Sigmoid colon (tissue), 7 donors: ENCODE results near the gene UBE2E1. TPM values are rescaled to one million over a fixed set of nuclear protein-coding genes. Genes with fewer than 3 reads are reported as not detected.

Experiments used
- DNase-seq: peaks from one replicate; pipeline ENCODE4 v3.0.0-alpha.2; 2019
- H3K27ac ChIP-seq, 4 donors: fragments of 200-600 bp; sonication (generic); one replicate each; pipeline ENCODE4 v1.5.1; 2016 to 2019; ENCODE audit warnings: mild to moderate bottlenecking in 1 of 4
- H3K27me3 ChIP-seq, 3 donors: fragments of 200-600 bp; sonication (generic); one replicate each; pipeline ENCODE4 v1.5.1; 2019; ENCODE audit warnings: mild to moderate bottlenecking in 1 of 3
- H3K36me3 ChIP-seq, 4 donors: fragments of 200-600 bp; sonication (generic); one replicate each; pipeline ENCODE4 v1.5.1; 2016 to 2019
- H3K4me1 ChIP-seq, 4 donors: fragments of 200-600 bp; sonication (generic); one replicate each; pipeline ENCODE4 v1.5.1; 2017 to 2019
- H3K4me3 ChIP-seq, 4 donors: fragments of 200-600 bp; sonication (generic); one replicate each; pipeline ENCODE4 v1.5.1; 2017 to 2019; ENCODE audit warnings: mild to moderate bottlenecking in 2 of 4, moderate library complexity in 1 of 4
- H3K9me3 ChIP-seq, 4 donors: fragments of 200-600 bp in 3 of 4; sonication (generic) in 3 of 4; one replicate each; pipeline versions ENCODE4 v1.5.1 to v1.6.1; 2013 to 2019
- EP300 ChIP-seq, 4 donors: sonication (generic); formaldehyde crosslinking; IDR thresholded peaks; one replicate each; pipeline ENCODE4 v1.6.1; 2017; ENCODE audit warnings: antibody characterized with exemption in 4 of 4
- POLR2A ChIP-seq, 2 donors: fragments of 450-650 bp; IDR thresholded peaks; one replicate each; pipeline ENCODE4 v1.6.1; 2016; ENCODE audit warnings: antibody characterized with exemption in 2 of 2, mild to moderate bottlenecking in 2 of 2, moderate library complexity in 2 of 2
- POLR2AphosphoS5 ChIP-seq, 4 donors: sonication (generic); formaldehyde crosslinking; IDR thresholded peaks; one replicate each; pipeline ENCODE4 v1.6.1; 2017; ENCODE audit warnings: antibody characterized with exemption in 4 of 4
- WGBS, 2 donors: extraction: QIAGEN DNeasy Blood & Tissue Kit; methylation state at CpG; one replicate each; pipeline ENCODE4 v1.1.7; 2013; 5-methylcytosine and 5-hydroxymethylcytosine counted together
- intact Hi-C: fragments of 100-400 bp; cut with DNase I; formaldehyde crosslinking; loops from one replicate; pipeline ENCODE4 v1.15.1; 2023
- polyA plus RNA-seq, 3 donors: library from polyadenylated mRNA; stranded (reverse); fragments of 200-250 nt; gene quantifications; one replicate each; pipeline ENCODE4 v1.2.3, GENCODE V29; 2013
- total RNA-seq, 4 donors: library from RNA; depleted of rRNA; stranded (reverse); fragments of >200 nt; gene quantifications; one replicate each; pipeline ENCODE4 v1.1.0, GENCODE V29; 2016
- TF ChIP-seq, protein P1 (sequence below), 4 experiments: fragments of 450-650 bp in 3 of 4; fragments of 200-600 bp in 1 of 4; IDR thresholded peaks; one replicate each; pipeline ENCODE4 v1.5.1; 2016 to 2019; ENCODE audit warnings: antibody characterized with exemption in 4 of 4, mild to moderate bottlenecking in 3 of 4, moderate library complexity in 2 of 4
- donor health status: healthy with polysubstance abuse.
- donor health status: Bipolar disorder and iron deficiency.
- donor health status: healthy.

The UBE2E1 gene
- total and polyA plus RNA-seq, 7 donors, result 61.4 to 145 (median 96.4) TPM

DNA sequence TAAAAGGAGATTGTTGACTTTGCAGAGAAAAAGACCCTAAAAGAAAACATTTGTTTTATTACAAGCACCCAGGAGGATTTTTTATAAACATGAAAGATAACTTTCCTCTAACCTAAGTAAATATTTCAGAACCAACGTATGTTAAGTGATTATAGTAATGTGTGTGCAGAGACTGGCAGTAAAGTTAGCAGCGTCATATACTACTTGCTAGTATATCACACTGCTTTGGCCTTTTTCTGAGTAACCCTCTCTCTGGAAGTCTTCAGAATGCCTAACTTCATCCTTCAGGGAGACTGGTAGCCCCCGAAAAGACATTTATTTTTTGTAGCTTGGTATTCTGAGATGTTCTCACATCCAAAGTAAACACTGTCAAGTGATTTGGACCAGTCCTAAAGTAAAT lies 17.9 kb downstream of the UBE2E1 start:
- no peaks in the 10 kb centered on the region for H3K36me3 ChIP-seq
- no peak for TF ChIP-seq POLR2AphosphoS5 (IDR thresholded peaks at IDR 0.05)
- no peak for TF ChIP-seq EP300 (IDR thresholded peaks at IDR 0.05)
- TF ChIP-seq, protein P1, sequence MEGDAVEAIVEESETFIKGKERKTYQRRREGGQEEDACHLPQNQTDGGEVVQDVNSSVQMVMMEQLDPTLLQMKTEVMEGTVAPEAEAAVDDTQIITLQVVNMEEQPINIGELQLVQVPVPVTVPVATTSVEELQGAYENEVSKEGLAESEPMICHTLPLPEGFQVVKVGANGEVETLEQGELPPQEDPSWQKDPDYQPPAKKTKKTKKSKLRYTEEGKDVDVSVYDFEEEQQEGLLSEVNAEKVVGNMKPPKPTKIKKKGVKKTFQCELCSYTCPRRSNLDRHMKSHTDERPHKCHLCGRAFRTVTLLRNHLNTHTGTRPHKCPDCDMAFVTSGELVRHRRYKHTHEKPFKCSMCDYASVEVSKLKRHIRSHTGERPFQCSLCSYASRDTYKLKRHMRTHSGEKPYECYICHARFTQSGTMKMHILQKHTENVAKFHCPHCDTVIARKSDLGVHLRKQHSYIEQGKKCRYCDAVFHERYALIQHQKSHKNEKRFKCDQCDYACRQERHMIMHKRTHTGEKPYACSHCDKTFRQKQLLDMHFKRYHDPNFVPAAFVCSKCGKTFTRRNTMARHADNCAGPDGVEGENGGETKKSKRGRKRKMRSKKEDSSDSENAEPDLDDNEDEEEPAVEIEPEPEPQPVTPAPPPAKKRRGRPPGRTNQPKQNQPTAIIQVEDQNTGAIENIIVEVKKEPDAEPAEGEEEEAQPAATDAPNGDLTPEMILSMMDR (IDR thresholded peaks at IDR 0.05), result no peak
- TF ChIP-seq POLR2A (IDR thresholded peaks at IDR 0.05), result no peak
- intact Hi-C loops, result no loop called here
- H3K4me3 ChIP-seq, result no peak overlapping the region
- no peak overlapping the region for H3K27ac ChIP-seq
- DNase-seq, result no peak
- H3K27me3 ChIP-seq, result no peaks in the 10 kb centered on the region
- no peaks in the 10 kb centered on the region for H3K9me3 ChIP-seq
- peaks cover 0 to 76% (median 57%) of the 10 kb centered on the region in 4 donors for H3K4me1 ChIP-seq
- WGBS, 2 donors, result 37 to 75% methylated on average over 3 of the region's 3 CpGs

DNA sequence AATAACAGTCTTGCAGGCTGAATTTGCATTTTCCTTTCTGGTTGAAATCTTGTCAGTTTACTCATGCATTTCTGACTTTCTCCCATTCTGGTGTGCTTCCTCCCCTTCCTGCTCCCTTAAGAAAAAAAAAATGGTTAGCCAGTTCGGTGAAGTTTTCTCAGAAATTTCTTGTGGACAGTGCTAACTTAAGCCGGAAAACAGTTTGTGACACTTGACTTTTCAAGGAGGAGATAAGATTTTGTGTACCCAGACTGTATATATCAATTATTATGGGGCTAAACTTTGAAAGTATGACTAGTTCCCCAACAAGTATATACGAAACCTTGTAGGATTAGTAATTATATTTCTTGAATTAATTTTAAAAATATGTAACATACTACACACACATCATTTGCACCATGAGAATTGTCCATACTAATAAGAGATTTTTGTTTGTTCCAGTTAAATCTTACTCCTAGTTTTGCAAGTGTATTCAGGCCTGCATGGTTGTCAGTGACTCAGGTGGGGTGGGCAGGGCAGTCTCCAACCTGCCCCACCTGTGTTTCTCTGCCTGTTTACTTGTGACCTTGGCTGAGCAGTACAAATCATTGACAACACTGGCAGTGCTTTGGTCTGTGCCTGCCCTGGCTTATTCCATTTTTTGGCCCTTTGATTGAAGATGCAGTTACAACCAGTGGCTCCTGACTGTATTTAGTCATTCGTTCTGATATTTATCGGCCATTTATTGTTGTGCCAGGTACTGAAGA lies 19.1 kb downstream of the UBE2E1 start:
- no peaks in the 10 kb centered on the region for H3K9me3 ChIP-seq
- H3K4me3 ChIP-seq, result no peak overlapping the region
- no peak for DNase-seq
- H3K27ac ChIP-seq, result no peak overlapping the region
- H3K36me3 ChIP-seq, result no peaks in the 10 kb centered on the region
- intact Hi-C loops, result no loop called here
- TF ChIP-seq POLR2AphosphoS5 (IDR thresholded peaks at IDR 0.05), result no peak
- TF ChIP-seq, protein P1 (IDR thresholded peaks at IDR 0.05), result no peak
- TF ChIP-seq POLR2A (IDR thresholded peaks at IDR 0.05), result no peak
- no peak for TF ChIP-seq EP300 (IDR thresholded peaks at IDR 0.05)
- no peaks in the 10 kb centered on the region for H3K27me3 ChIP-seq
- 65 to 71% methylated on average over 5 of the region's 5 CpGs for WGBS, 2 donors
- peaks cover 0 to 70% (median 51%) of the 10 kb centered on the region in 4 donors for H3K4me1 ChIP-seq

DNA sequence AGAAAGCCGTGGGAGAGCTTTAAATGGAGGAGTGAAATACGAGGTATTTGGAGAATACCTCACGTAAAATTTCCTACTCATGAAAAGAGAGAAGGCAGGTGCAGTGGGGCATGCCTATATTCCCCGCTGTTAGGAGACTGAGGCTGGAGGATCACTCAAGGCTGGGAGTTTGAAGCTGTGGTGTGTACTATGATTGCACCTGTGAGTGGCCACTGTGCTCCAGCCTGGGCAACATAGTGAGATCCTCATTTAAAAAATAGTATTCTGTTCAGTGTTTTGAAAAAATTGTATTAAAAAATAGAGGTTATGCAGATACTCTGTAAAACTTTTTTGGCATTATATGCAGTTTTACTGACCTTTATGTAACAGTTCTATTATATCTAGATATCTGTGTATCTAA lies 20.0 kb downstream of the UBE2E1 start:
- TF ChIP-seq, protein P1 (IDR thresholded peaks at IDR 0.05), result no peak
- TF ChIP-seq EP300 (IDR thresholded peaks at IDR 0.05) (no peak), POLR2A (IDR thresholded peaks at IDR 0.05) (no peak), POLR2AphosphoS5 (IDR thresholded peaks at IDR 0.05) (no peak)
- intact Hi-C loops, result no loop called here
- Histone ChIP-seq H3K27ac (no peak overlapping the region), H3K4me1 (peaks cover 0 to 66% (median 42%) of the 10 kb centered on the region in 4 donors), H3K36me3 (no peaks in the 10 kb centered on the region), H3K27me3 (no peaks in the 10 kb centered on the region), H3K4me3 (no peak overlapping the region), H3K9me3 (no peaks in the 10 kb centered on the region)
- WGBS, 2 donors, result 95 to 96% methylated on average over 4 of the region's 4 CpGs
- DNase-seq, result no peak

DNA sequence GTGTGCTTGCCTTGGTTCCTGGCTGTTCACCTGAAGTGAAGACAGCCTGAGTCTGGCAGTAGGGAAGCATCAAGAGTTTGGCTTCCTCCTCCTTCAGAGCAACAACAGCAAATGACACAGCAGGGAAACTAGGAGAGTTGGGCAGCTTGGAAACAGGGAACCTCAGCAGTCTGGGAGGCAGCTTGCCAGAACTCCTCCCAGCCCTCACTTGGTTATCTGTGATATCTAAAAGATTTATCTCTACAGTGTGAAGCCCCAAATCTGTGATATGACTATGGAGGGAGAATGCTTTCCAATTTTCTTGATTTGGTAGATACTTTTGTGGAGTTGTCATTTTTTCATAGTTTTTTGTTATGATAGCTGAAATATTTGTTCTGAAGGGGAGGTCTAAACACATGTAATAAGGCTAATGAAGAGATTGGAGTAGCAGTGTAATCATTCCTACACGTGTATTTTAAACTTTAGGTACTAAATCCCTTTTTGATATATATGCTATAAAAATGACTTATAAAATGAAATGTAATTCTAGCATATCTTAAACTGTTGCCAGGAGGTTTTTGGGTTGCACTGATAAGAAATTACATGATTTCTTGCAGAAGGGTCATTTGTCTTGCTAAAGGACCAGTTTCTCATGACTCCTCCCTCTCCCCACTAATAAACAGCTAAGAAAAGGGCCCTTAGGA lies 20.8 kb downstream of the UBE2E1 start:
- Histone ChIP-seq H3K4me1 (peaks cover 0 to 64% (median 38%) of the 10 kb centered on the region in 4 donors), H3K9me3 (no peaks in the 10 kb centered on the region), H3K27ac (no peak overlapping the region), H3K4me3 (no peak overlapping the region), H3K36me3 (no peaks in the 10 kb centered on the region), H3K27me3 (no peaks in the 10 kb centered on the region)
- intact Hi-C loops, result no loop called here
- DNase-seq, result no peak
- 38 to 48% methylated on average over 1 of the region's 1 CpG for WGBS, 2 donors
- TF ChIP-seq, protein P1 (IDR thresholded peaks at IDR 0.05), result no peak
- TF ChIP-seq EP300 (IDR thresholded peaks at IDR 0.05) (no peak), POLR2AphosphoS5 (IDR thresholded peaks at IDR 0.05) (no peak), POLR2A (IDR thresholded peaks at IDR 0.05) (no peak)
